Naive thymus-derived CD4-positive, alpha-beta T cell (primary cell): ENCODE results near the gene MMP20. TPM values are rescaled to one million over a fixed set of nuclear protein-coding genes. Genes with fewer than 3 reads are reported as not detected.
A peak's percentile ranks its signal among the peaks of the same experiment; 100 is the strongest.

Experiments
- ATAC-seq: fragments of 150-1000 bp; cut with Tn5 transposase; 2 replicates; pipeline ENCODE4 v1.10.0; 2021; ENCODE audit warnings: mild to moderate bottlenecking, moderate library complexity
- CTCF ChIA-PET: fragments of 350-600 bp; sonication (Branson Sonifier 250); formaldehyde crosslinking; loops from one replicate; lab custom pipeline; 2021; ENCODE audit warnings: antibody characterized with exemption; lab: Charles Lee
- POLR2A ChIA-PET: fragments of 350-600 bp; sonication (Branson Sonifier 250); formaldehyde crosslinking; loops from one replicate; lab custom pipeline; 2021; ENCODE audit warnings: antibody characterized with exemption, inconsistent platforms; lab: Charles Lee
- DNase-seq, 9 donors: peaks; one replicate each; pipeline versions ENCODE4 v3.0.0 to v3.0.0-alpha.2; 2020 to 2022; ENCODE audit warnings: mixed read lengths in 1 of 9
- H3K27ac ChIP-seq: one replicate; pipeline ENCODE4 v1.7.0; 2013; ENCODE audit warnings: mild to moderate bottlenecking, low read depth, low read length, moderate library complexity
- H3K27me3 ChIP-seq, 2 donors: one replicate each; pipeline ENCODE4 v1.7.0; 2013; ENCODE audit warnings: low read length in 2 of 2, mild to moderate bottlenecking in 2 of 2, moderate library complexity in 2 of 2; ENCODE audit not compliant: control insufficient read depth in 2 of 2, insufficient read depth in 2 of 2
- H3K36me3 ChIP-seq, 3 experiments: 1 replicate in 2 of 3; 2 replicates in 1 of 3; pipeline ENCODE4 v1.7.0; 2013; ENCODE audit warnings: low read length in 3 of 3, mild to moderate bottlenecking in 3 of 3, moderate library complexity in 1 of 3; ENCODE audit not compliant: insufficient read depth in 3 of 3, control insufficient read depth in 2 of 3
- H3K4me1 ChIP-seq, 2 donors: one replicate each; pipeline ENCODE4 v1.7.0; 2013; ENCODE audit warnings: low read length in 2 of 2, mild to moderate bottlenecking in 2 of 2, moderate library complexity in 1 of 2; ENCODE audit not compliant: control insufficient read depth in 2 of 2, insufficient read depth in 2 of 2
- H3K4me3 ChIP-seq: 2 replicates; pipeline ENCODE4 v1.7.0; 2013; ENCODE audit warnings: mild to moderate bottlenecking, low read length
- H3K9me3 ChIP-seq, 3 experiments: 1 replicate in 2 of 3; 2 replicates in 1 of 3; pipeline ENCODE4 v1.7.0; 2013; ENCODE audit warnings: low read length in 3 of 3; ENCODE audit not compliant: control insufficient read depth in 2 of 3
- H3K27ac Mint-ChIP-seq, 9 donors: one replicate each; pipeline ENCODE4 v1.8.0; 2020 to 2022; ENCODE audit warnings: mixed read lengths in 9 of 9, mild to moderate bottlenecking in 8 of 9, moderate library complexity in 5 of 9, inconsistent platforms in 2 of 9
- H3K27me3 Mint-ChIP-seq, 5 donors: one replicate each; pipeline ENCODE4 v1.8.0; 2021 to 2022; ENCODE audit warnings: mixed read lengths in 5 of 5, mild to moderate bottlenecking in 1 of 5
- H3K36me3 Mint-ChIP-seq, 5 donors: one replicate each; pipeline ENCODE4 v1.8.0; 2020 to 2022; ENCODE audit warnings: mixed read lengths in 5 of 5, mild to moderate bottlenecking in 3 of 5, inconsistent platforms in 1 of 5
- H3K4me1 Mint-ChIP-seq, 7 donors: one replicate each; pipeline ENCODE4 v1.8.0; 2020 to 2022; ENCODE audit warnings: mixed read lengths in 7 of 7, mild to moderate bottlenecking in 3 of 7, inconsistent platforms in 1 of 7
- H3K4me3 Mint-ChIP-seq, 10 donors: one replicate each; pipeline ENCODE4 v1.8.0; 2020 to 2022; ENCODE audit warnings: mild to moderate bottlenecking in 10 of 10, mixed read lengths in 10 of 10, moderate library complexity in 6 of 10, inconsistent platforms in 2 of 10
- H3K9me3 Mint-ChIP-seq, 11 donors: one replicate each; pipeline ENCODE4 v1.8.0; 2020 to 2022; ENCODE audit warnings: mixed read lengths in 11 of 11, mild to moderate bottlenecking in 4 of 11, inconsistent platforms in 1 of 11, moderate library complexity in 1 of 11
- intact Hi-C, 2 donors: fragments of 100-400 bp; cut with micrococcal nuclease; formaldehyde crosslinking; loops; one replicate each; pipeline ENCODE4 v1.15.1; 2023
- polyA plus RNA-seq, 2 donors: library from polyadenylated mRNA; unstranded; fragments of 300-500 nt; fragmentation: Illumina TruSeq; gene quantifications; one replicate each; pipeline ENCODE4 v1.2.3, GENCODE V29; 2021
- total RNA-seq, 6 experiments: library from RNA in 5 of 6; stranded (reverse) in 5 of 6; gene quantifications; 1 replicate in 5 of 6; 2 replicates in 1 of 6; pipeline ENCODE4 v1.2.3 and lab custom pipeline; 2021 to 2026

MMP20 gene
- total and polyA plus RNA-seq, 7 experiments from 2014 or later, result not detected

GRCh38 chr11:102581066-102581465 is 44.1 kb downstream of the MMP20 start:
- intact Hi-C loops, result no loop called here
- peaks cover 0 to 9% (median 0%) of the 10 kb centered on the region in 11 donors for H3K9me3 Mint-ChIP-seq
- ChIA-PET CTCF (no interaction called here), POLR2A (interaction anchor here (0.8 kb wide), 1 partner anchor 164 kb away, joined by 4 read pairs; no protein-coding TSS in a partner anchor)
- H3K27ac Mint-ChIP-seq, result peak overlapping the region in 1 of 9 donors; percentile 48
- peaks cover 0 to 15% (median 0%) of the 10 kb centered on the region in 5 donors for H3K36me3 Mint-ChIP-seq
- DNase-seq, result no peak
- H3K36me3 ChIP-seq, result no peaks in the 10 kb centered on the region
- peaks cover 15 to 16% of the 10 kb centered on the region in 2 donors for H3K4me1 ChIP-seq
- H3K4me3 Mint-ChIP-seq, result no peak overlapping the region
- no peaks in the 10 kb centered on the region for H3K9me3 ChIP-seq
- no peaks in the 10 kb centered on the region for H3K27me3 Mint-ChIP-seq
- no peak for ATAC-seq
- no peak overlapping the region for H3K27ac ChIP-seq
- no peak overlapping the region for H3K4me3 ChIP-seq
- peaks cover 5 to 28% (median 22%) of the 10 kb centered on the region in 7 donors for H3K4me1 Mint-ChIP-seq
- H3K27me3 ChIP-seq, result no peaks in the 10 kb centered on the region

- POLR2A ChIA-PET, result no interaction called here
- intact Hi-C loops, result no loop called here
- H3K27me3 Mint-ChIP-seq, result no peaks in the 10 kb centered on the region
- peaks cover 0 to 16% (median 2%) of the 10 kb centered on the region in 5 donors for H3K36me3 Mint-ChIP-seq
- CTCF ChIA-PET, result no interaction called here
- H3K4me3 Mint-ChIP-seq, result no peak overlapping the region
- ATAC-seq, result no peak
- DNase-seq, result no peak
- Histone ChIP-seq H3K36me3 (no peaks in the 10 kb centered on the region), H3K4me3 (no peak overlapping the region), H3K27me3 (no peaks in the 10 kb centered on the region), H3K9me3 (no peaks in the 10 kb centered on the region), H3K27ac (no peak overlapping the region), H3K4me1 (peaks cover 16 to 19% of the 10 kb centered on the region in 2 donors)
- peaks cover 11 to 35% (median 27%) of the 10 kb centered on the region in 7 donors for H3K4me1 Mint-ChIP-seq
- peak overlapping the region in 1 of 9 donors; percentile 51 for H3K27ac Mint-ChIP-seq
- peaks cover 0 to 11% (median 0%) of the 10 kb centered on the region in 11 donors for H3K9me3 Mint-ChIP-seq
These were observed 44.8 kb downstream of the MMP20 start for GRCh38 chr11:102580185-102580951.

- Mint-ChIP-seq H3K36me3 (peaks cover 0 to 12% (median 0%) of the 10 kb centered on the region in 5 donors), H3K4me1 (peaks cover 11 to 37% (median 27%) of the 10 kb centered on the region in 7 donors), H3K27ac (peak overlapping the region in 6 of 9 donors; percentile 11 to 84 (median 52)), H3K9me3 (peaks cover 0 to 13% (median 0%) of the 10 kb centered on the region in 11 donors), H3K4me3 (peak overlapping the region in 2 of 10 donors; percentile 8 to 61), H3K27me3 (no peaks in the 10 kb centered on the region)
- POLR2A ChIA-PET, result interaction anchor here (0.8 to 1.1 kb wide), 2 partner anchors 11 to 34 kb away, joined by 3 read pairs; no protein-coding TSS in a partner anchor
- CTCF ChIA-PET, result interaction anchor here (0.9 kb wide), 1 partner anchor 36 kb away, joined by 4 read pairs; no protein-coding TSS in a partner anchor
- intact Hi-C loops, result loop anchor here (1.0 kb wide), 1 partner anchor 17 kb away; no protein-coding TSS in a partner anchor
- Histone ChIP-seq H3K27me3 (no peaks in the 10 kb centered on the region), H3K36me3 (no peaks in the 10 kb centered on the region), H3K9me3 (no peaks in the 10 kb centered on the region), H3K4me1 (peaks cover 16 to 19% of the 10 kb centered on the region in 2 donors), H3K27ac (no peak overlapping the region), H3K4me3 (no peak overlapping the region)
- ATAC-seq, result no peak
- DNase-seq, result no peak
These were observed 47.4 kb downstream of the MMP20 start for GRCh38 chr11:102577723-102578122.

- H3K27me3 ChIP-seq, result no peaks in the 10 kb centered on the region
- H3K36me3 ChIP-seq, result no peaks in the 10 kb centered on the region
- peaks cover 16 to 19% of the 10 kb centered on the region in 2 donors for H3K4me1 ChIP-seq
- Mint-ChIP-seq H3K9me3 (peaks cover 0 to 13% (median 0%) of the 10 kb centered on the region in 11 donors), H3K27me3 (peaks cover 0 to 1% (median 0%) of the 10 kb centered on the region in 5 donors), H3K4me3 (peak overlapping the region in 7 of 10 donors; percentile 2 to 66 (median 34)), H3K4me1 (peaks cover 11 to 37% (median 27%) of the 10 kb centered on the region in 7 donors), H3K36me3 (peaks cover 0 to 12% (median under 1%) of the 10 kb centered on the region in 5 donors), H3K27ac (peak overlapping the region; percentile 10 to 84 (median 59))
- intact Hi-C loops, result loop anchor here (1.0 kb wide), 1 partner anchor 17 kb away; no protein-coding TSS in a partner anchor
- H3K4me3 ChIP-seq, result no peak overlapping the region
- no peak overlapping the region for H3K27ac ChIP-seq
- CTCF ChIA-PET, result interaction anchor here (0.5 to 0.9 kb wide), 2 partner anchors 17 to 36 kb away, joined by 3 to 4 read pairs; no protein-coding TSS in a partner anchor
- DNase-seq (peak in 6 of 9 donors; percentile 5 to 28 (median 16)), ATAC-seq (peak; percentile 78)
- POLR2A ChIA-PET, result interaction anchor here (0.8 kb wide), 1 partner anchor 33 kb away, joined by 3 read pairs; no protein-coding TSS in a partner anchor
- H3K9me3 ChIP-seq, result no peaks in the 10 kb centered on the region
These were observed 48.0 kb downstream of the MMP20 start for GRCh38 chr11:102577182-102577581.

- Histone ChIP-seq H3K9me3 (no peaks in the 10 kb centered on the region), H3K4me3 (no peak overlapping the region), H3K36me3 (no peaks in the 10 kb centered on the region), H3K27me3 (no peaks in the 10 kb centered on the region), H3K27ac (no peak overlapping the region), H3K4me1 (peaks cover 16 to 19% of the 10 kb centered on the region in 2 donors)
- peak overlapping the region in 8 of 9 donors; percentile 24 to 81 (median 61) for H3K27ac Mint-ChIP-seq
- peaks cover 0 to 17% (median 5%) of the 10 kb centered on the region in 5 donors for H3K36me3 Mint-ChIP-seq
- peak overlapping the region in 8 of 10 donors; percentile 30 to 74 (median 52) for H3K4me3 Mint-ChIP-seq
- ChIA-PET CTCF (no interaction called here), POLR2A (no interaction called here)
- intact Hi-C loops, result no loop called here
- ATAC-seq (no peak), DNase-seq (peak in 3 of 9 donors; percentile 10 to 25 (median 25))
- peaks cover 11 to 37% (median 27%) of the 10 kb centered on the region in 7 donors for H3K4me1 Mint-ChIP-seq
- H3K27me3 Mint-ChIP-seq, result peaks cover 0 to 5% (median 0%) of the 10 kb centered on the region in 5 donors
- H3K9me3 Mint-ChIP-seq, result peaks cover 0 to 13% (median 0%) of the 10 kb centered on the region in 11 donors
These were observed 48.8 kb downstream of the MMP20 start for GRCh38 chr11:102576350-102576749.

GRCh38 chr11:102575012-102575411 is 50.1 kb downstream of the MMP20 start:
- POLR2A ChIA-PET, result no interaction called here
- H3K4me3 Mint-ChIP-seq, result no peak overlapping the region
- peaks cover 0 to 5% (median 0%) of the 10 kb centered on the region in 5 donors for H3K27me3 Mint-ChIP-seq
- Histone ChIP-seq H3K36me3 (no peaks in the 10 kb centered on the region), H3K9me3 (no peaks in the 10 kb centered on the region), H3K4me1 (peaks cover 16 to 19% of the 10 kb centered on the region in 2 donors), H3K27ac (no peak overlapping the region), H3K27me3 (no peaks in the 10 kb centered on the region), H3K4me3 (no peak overlapping the region)
- DNase-seq, result no peak
- no peak for ATAC-seq
- H3K9me3 Mint-ChIP-seq, result peaks cover 0 to 16% (median 0%) of the 10 kb centered on the region in 11 donors
- peaks cover 11 to 31% (median 24%) of the 10 kb centered on the region in 7 donors for H3K4me1 Mint-ChIP-seq
- intact Hi-C loops, result no loop called here
- CTCF ChIA-PET, result no interaction called here
- peaks cover 0 to 20% (median 5%) of the 10 kb centered on the region in 5 donors for H3K36me3 Mint-ChIP-seq
- H3K27ac Mint-ChIP-seq, result no peak overlapping the region
